SK-N-SH treated with all-trans-retinoic acid at 6 μM for 48 hours (cell line): ENCODE measurements around the gene SNED1.

Source experiments
- ATAC-seq: fragments of 200-7000 bp; cut with Tn5 transposase; 3 replicates; pipeline ENCODE4 v1.9.1; 2020; ENCODE audit warnings: mild to moderate bottlenecking, moderate library complexity
- BACH2 ChIP-seq: fragments of 250-450 bp; sonication (Bioruptor Pico); IDR thresholded peaks from 2 replicates; pipeline ENCODE4 v1.9.0; 2021; ENCODE audit warnings: mild to moderate bottlenecking, borderline replicate concordance
- CREB5 ChIP-seq: fragments of 250-450 bp; sonication (Bioruptor Pico); IDR thresholded peaks from 2 replicates; pipeline ENCODE4 v1.5.1; 2020; ENCODE audit warnings: low read depth, mild to moderate bottlenecking, moderate library complexity
- CSDC2 ChIP-seq: fragments of 250-450 bp; sonication (Bioruptor Pico); IDR thresholded peaks from 2 replicates; pipeline ENCODE4 v1.5.0; 2020; ENCODE audit warnings: mild to moderate bottlenecking, moderate library complexity
- CSRNP3 ChIP-seq: fragments of 250-450 bp; sonication (Bioruptor Pico); IDR thresholded peaks from 2 replicates; pipeline ENCODE4 v1.5.1; 2021; ENCODE audit warnings: mild to moderate bottlenecking, moderate library complexity
- ESRRG ChIP-seq: fragments of 250-450 bp; sonication (Bioruptor Pico); IDR thresholded peaks from 2 replicates; pipeline ENCODE4 v1.6.1; 2021; ENCODE audit warnings: mild to moderate bottlenecking
- GLIS3 ChIP-seq: fragments of 250-450 bp; sonication (Bioruptor Pico); IDR thresholded peaks from 2 replicates; pipeline ENCODE4 v1.5.0; 2020; ENCODE audit warnings: mild to moderate bottlenecking, moderate library complexity
- ISL1 ChIP-seq: fragments of 250-450 bp; sonication (Bioruptor Pico); IDR thresholded peaks from 2 replicates; pipeline ENCODE4 v2.1.2; 2022; ENCODE audit warnings: mild to moderate bottlenecking, moderate library complexity
- OSR1 ChIP-seq: fragments of 250-450 bp; sonication (Bioruptor Pico); IDR thresholded peaks from 2 replicates; pipeline ENCODE4 v1.8.0; 2022; ENCODE audit warnings: moderate library complexity, mild to moderate bottlenecking, inconsistent platforms
- POU6F1 ChIP-seq: fragments of 250-450 bp; sonication (Bioruptor Pico); IDR thresholded peaks from 2 replicates; pipeline ENCODE4 v1.8.0; 2021; ENCODE audit warnings: low read depth, mild to moderate bottlenecking, moderate library complexity, borderline replicate concordance
- PPARA ChIP-seq: fragments of 250-450 bp; sonication (Bioruptor Pico); IDR thresholded peaks from 2 replicates; pipeline ENCODE4 v1.5.0; 2020; ENCODE audit warnings: mild to moderate bottlenecking, borderline replicate concordance
- RARB ChIP-seq: fragments of 250-450 bp; sonication (Bioruptor Pico); IDR thresholded peaks from 2 replicates; pipeline ENCODE4 v1.8.0; 2021; ENCODE audit warnings: mild to moderate bottlenecking, moderate library complexity
- SNAI2 ChIP-seq: fragments of 250-450 bp; sonication (Bioruptor Pico); IDR thresholded peaks from 2 replicates; pipeline ENCODE4 v1.5.0; 2020; ENCODE audit warnings: mild to moderate bottlenecking, moderate library complexity
- TCF4 ChIP-seq: fragments of 250-450 bp; sonication (Bioruptor Pico); IDR thresholded peaks from 2 replicates; pipeline ENCODE4 v1.8.0; 2021; ENCODE audit warnings: mild to moderate bottlenecking, moderate library complexity, borderline replicate concordance
- TOX ChIP-seq: fragments of 250-450 bp; sonication (Bioruptor Pico); IDR thresholded peaks from 2 replicates; pipeline ENCODE4 v1.8.0; 2021; ENCODE audit warnings: mild to moderate bottlenecking, moderate library complexity, borderline replicate concordance
- TSHZ2 ChIP-seq: fragments of 250-450 bp; sonication (Bioruptor Pico); IDR thresholded peaks from 2 replicates; pipeline ENCODE4 v1.5.0; 2020; ENCODE audit warnings: mild to moderate bottlenecking, moderate library complexity
- ZC3H10 ChIP-seq: fragments of 250-450 bp; sonication (Bioruptor Pico); IDR thresholded peaks from 2 replicates; pipeline ENCODE4 v1.5.1; 2021; ENCODE audit warnings: mild to moderate bottlenecking, moderate library complexity
- ZFP3 ChIP-seq: fragments of 250-450 bp; sonication (Bioruptor Pico); IDR thresholded peaks from 2 replicates; pipeline ENCODE4 v1.5.0; 2020; ENCODE audit warnings: mild to moderate bottlenecking, moderate library complexity
- ZFP30 ChIP-seq: fragments of 450-650 bp; formaldehyde crosslinking; IDR thresholded peaks from 2 replicates; pipeline ENCODE4 v1.5.0; 2022; ENCODE audit warnings: mild to moderate bottlenecking, moderate library complexity
- ZNF565 ChIP-seq: fragments of 450-650 bp; formaldehyde crosslinking; conservative IDR thresholded peaks from 2 replicates; pipeline ENCODE4 v1.5.0; 2020; ENCODE audit warnings: low read depth, mild to moderate bottlenecking, moderate library complexity
- ZNF70 ChIP-seq: fragments of 450-650 bp; formaldehyde crosslinking; IDR thresholded peaks from 2 replicates; pipeline ENCODE4 v1.5.0; 2020; ENCODE audit warnings: mild to moderate bottlenecking, moderate library complexity
- TF ChIP-seq, protein P1 (sequence below): fragments of 250-450 bp; sonication (Bioruptor Pico); IDR thresholded peaks from 2 replicates; pipeline ENCODE4 v1.8.0; 2020; ENCODE audit warnings: mild to moderate bottlenecking, moderate library complexity, borderline replicate concordance

SNED1 gene

DNA sequence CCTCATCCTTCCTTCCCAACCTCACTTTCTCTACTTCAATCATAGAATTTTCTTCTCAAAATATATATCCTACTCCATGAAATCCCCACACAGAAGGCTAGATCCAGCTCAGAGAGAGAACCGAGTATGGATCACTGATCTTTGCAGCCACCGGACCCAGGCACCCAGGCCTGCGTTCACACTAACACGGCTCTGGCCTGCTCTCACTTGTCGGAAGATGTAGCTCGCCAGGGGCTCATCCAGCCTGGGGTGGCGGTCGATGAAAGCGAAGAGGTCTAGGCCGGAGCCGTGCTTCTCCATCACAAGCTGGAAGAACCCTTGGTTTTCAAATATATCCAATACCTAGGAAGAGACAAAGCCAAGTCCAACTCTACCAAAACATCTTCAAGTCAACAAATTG is 116.4 kb downstream of the SNED1 start:
- ATAC-seq: no peak
- TF ChIP-seq ZNF565 (no peak), ISL1 (no peak), ZC3H10 (CRISPR knock-in tag) (no peak), TCF4 (no peak), POU6F1 (no peak), BACH2 (CRISPR knock-in tag) (no peak), ZNF70 (CRISPR knock-in tag) (no peak), TSHZ2 (no peak), ZFP30 (no peak), CREB5 (no peak), CSDC2 (CRISPR knock-in tag) (no peak), TOX (CRISPR knock-in tag) (no peak), PPARA (no peak), OSR1 (CRISPR knock-in tag) (no peak), SNAI2 (CRISPR knock-in tag) (no peak)
- TF ChIP-seq, protein P1, sequence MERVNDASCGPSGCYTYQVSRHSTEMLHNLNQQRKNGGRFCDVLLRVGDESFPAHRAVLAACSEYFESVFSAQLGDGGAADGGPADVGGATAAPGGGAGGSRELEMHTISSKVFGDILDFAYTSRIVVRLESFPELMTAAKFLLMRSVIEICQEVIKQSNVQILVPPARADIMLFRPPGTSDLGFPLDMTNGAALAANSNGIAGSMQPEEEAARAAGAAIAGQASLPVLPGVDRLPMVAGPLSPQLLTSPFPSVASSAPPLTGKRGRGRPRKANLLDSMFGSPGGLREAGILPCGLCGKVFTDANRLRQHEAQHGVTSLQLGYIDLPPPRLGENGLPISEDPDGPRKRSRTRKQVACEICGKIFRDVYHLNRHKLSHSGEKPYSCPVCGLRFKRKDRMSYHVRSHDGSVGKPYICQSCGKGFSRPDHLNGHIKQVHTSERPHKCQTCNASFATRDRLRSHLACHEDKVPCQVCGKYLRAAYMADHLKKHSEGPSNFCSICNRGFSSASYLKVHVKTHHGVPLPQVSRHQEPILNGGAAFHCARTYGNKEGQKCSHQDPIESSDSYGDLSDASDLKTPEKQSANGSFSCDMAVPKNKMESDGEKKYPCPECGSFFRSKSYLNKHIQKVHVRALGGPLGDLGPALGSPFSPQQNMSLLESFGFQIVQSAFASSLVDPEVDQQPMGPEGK (CRISPR knock-in tag): no peak

GRCh38 chr2:241115361-241115760 is 116.9 kb downstream of the SNED1 start:
- ATAC-seq: no peak
- TF ChIP-seq TCF4 (no peak), SNAI2 (CRISPR knock-in tag) (no peak), BACH2 (CRISPR knock-in tag) (no peak), ZFP30 (no peak), TSHZ2 (no peak), ISL1 (no peak), ZNF565 (no peak), TOX (CRISPR knock-in tag) (no peak), ESRRG (CRISPR knock-in tag) (no peak), CSRNP3 (CRISPR knock-in tag) (no peak), ZC3H10 (CRISPR knock-in tag) (no peak), ZFP3 (CRISPR knock-in tag) (no peak), CSDC2 (CRISPR knock-in tag) (no peak), CREB5 (no peak), RARB (no peak), GLIS3 (CRISPR knock-in tag) (no peak)
